ENCODE results near the gene ANKS1A.

Gene ANKS1A

DNA sequence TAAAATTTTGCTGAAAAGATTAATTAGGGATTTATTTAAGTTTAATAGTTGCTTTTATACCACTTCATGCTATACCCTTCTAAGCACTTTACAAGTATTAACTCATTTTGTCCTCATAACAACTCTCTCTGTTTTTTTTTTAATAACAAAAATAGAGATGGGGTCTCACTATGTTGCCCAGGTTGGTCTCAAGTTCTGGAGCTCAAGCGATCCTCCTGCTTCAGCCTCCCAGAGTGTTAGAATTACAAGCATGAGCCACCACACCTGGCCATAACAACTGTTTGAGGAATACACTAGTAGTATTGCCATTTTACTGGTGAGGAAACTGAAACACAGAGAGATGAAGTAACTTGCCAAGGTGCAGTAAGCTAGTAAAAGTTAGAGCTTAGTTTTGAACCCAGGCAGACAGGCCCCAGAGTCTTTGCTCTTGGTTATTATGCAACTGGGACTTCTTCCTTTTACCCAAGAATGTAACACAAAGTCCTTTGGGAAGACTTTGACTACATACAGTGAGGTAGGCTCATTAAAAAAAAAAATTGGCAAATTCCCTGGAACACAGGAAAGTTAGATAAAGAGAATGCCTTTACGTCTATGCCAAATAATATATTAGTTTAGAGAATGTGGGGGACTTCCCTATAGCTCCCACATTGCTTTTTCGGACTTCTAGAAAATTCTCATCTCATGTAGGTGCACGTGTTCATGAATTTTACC, 11.4 kb downstream of the ANKS1A start:
- no peak for TF ChIP-seq CEBPB (IDR thresholded peaks at IDR 0.05)

DNA sequence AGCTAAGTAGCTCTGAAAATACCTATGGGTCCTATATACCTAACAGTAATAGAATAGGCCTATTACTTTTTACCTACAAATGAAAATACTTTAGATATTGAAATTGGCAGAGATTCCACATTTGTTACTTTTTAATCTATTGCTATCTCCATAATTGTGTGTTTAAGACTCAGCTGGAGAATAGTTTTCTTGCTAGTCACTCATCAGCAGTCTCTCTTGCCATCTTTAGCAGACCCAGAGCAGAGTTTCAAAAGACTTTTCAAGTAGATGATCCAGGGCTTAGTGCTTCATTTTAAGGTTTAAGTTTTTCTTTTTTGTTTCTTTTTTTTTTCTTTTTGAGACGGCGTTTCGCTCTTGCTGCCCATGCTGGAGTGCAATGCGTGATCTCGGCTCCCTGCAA, 12.9 kb downstream of the ANKS1A start:
- no peak for TF ChIP-seq EP300 (IDR thresholded peaks at IDR 0.05; ENCODE audit: borderline replicate concordance)
- no peak for TF ChIP-seq TEAD4 (IDR thresholded peaks at IDR 0.05)
- TF ChIP-seq CEBPB (IDR thresholded peaks at IDR 0.05): no peak
- no peak for TF ChIP-seq NFIC (IDR thresholded peaks at IDR 0.05)
- no peak for TF ChIP-seq EGR1 (IDR thresholded peaks at IDR 0.05)
- no peak for TF ChIP-seq FOXM1 (IDR thresholded peaks at IDR 0.05; ENCODE audit: borderline replicate concordance, low read depth)
- TF ChIP-seq, protein P1, sequence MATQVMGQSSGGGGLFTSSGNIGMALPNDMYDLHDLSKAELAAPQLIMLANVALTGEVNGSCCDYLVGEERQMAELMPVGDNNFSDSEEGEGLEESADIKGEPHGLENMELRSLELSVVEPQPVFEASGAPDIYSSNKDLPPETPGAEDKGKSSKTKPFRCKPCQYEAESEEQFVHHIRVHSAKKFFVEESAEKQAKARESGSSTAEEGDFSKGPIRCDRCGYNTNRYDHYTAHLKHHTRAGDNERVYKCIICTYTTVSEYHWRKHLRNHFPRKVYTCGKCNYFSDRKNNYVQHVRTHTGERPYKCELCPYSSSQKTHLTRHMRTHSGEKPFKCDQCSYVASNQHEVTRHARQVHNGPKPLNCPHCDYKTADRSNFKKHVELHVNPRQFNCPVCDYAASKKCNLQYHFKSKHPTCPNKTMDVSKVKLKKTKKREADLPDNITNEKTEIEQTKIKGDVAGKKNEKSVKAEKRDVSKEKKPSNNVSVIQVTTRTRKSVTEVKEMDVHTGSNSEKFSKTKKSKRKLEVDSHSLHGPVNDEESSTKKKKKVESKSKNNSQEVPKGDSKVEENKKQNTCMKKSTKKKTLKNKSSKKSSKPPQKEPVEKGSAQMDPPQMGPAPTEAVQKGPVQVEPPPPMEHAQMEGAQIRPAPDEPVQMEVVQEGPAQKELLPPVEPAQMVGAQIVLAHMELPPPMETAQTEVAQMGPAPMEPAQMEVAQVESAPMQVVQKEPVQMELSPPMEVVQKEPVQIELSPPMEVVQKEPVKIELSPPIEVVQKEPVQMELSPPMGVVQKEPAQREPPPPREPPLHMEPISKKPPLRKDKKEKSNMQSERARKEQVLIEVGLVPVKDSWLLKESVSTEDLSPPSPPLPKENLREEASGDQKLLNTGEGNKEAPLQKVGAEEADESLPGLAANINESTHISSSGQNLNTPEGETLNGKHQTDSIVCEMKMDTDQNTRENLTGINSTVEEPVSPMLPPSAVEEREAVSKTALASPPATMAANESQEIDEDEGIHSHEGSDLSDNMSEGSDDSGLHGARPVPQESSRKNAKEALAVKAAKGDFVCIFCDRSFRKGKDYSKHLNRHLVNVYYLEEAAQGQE (IDR thresholded peaks at IDR 0.05; ENCODE audit: low read depth): no peak
- TF ChIP-seq YY1 (IDR thresholded peaks at IDR 0.05; ENCODE audit: low read depth): no peak
- TF ChIP-seq, protein P2, sequence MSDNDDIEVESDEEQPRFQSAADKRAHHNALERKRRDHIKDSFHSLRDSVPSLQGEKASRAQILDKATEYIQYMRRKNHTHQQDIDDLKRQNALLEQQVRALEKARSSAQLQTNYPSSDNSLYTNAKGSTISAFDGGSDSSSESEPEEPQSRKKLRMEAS (IDR thresholded peaks at IDR 0.05): no peak
- TF ChIP-seq RAD21 (IDR thresholded peaks at IDR 0.05; ENCODE audit: low read depth): no peak
- no peak for TF ChIP-seq ZBTB7A (IDR thresholded peaks at IDR 0.05; ENCODE audit: low read depth)
- TF ChIP-seq TCF12 (IDR thresholded peaks at IDR 0.05; ENCODE audit: low read depth): no peak

DNA sequence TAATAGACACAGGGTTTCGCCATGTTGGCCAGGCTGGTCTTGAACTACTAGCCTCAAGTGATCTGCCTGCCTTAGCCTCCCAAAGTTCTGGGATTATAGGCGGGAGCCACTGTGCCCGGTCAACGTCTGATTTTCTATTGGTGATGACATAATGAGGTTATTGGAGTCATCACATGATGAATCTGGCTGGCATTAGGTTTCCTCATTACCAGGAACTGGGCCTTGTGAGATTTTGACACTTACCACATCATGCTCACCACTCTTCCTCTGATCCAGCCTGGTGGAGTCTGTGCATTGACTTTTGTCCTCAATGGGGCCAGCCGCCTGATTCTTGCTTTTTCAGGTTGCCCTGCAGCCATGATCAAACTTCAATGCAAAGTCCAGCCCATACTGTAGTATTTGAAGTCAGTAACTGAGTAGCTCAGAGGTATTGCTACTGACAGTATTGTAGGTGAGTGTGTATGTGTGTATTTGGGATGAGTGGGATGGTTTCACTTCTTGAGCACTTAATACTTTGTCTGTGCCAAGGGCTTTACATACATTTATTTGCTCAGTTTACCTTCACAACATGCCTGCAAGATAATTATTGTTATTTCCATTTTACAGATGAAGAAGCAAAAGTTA, 16.0 kb downstream of the ANKS1A start:
- no peak for TF ChIP-seq EGR1 (IDR thresholded peaks at IDR 0.05)
- TF ChIP-seq CEBPB (IDR thresholded peaks at IDR 0.05): no peak

DNA sequence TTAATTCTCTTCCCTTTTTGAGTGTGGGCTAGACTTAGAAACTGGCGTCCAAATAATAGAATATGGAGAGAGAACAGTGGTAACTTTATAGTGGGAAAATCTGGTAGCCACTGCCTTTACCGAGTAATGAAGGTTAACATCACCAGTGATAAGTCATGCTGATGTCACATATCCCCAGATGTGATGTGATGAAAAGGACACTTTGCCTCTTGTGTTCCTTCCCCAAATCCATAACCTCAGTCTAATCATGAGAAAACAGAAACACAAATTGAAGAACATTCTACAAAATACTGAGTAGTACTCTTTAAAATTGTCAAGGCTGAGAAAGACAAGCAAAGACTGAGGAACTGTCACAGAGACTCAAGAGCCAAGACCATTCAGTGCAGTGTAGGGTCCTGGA, 17.8 kb downstream of the ANKS1A start:
- no peak for TF ChIP-seq NFIC (IDR thresholded peaks at IDR 0.05)
- no peak for TF ChIP-seq TEAD4 (IDR thresholded peaks at IDR 0.05)
- TF ChIP-seq CEBPB (IDR thresholded peaks at IDR 0.05): no peak
- no peak for TF ChIP-seq TCF12 (IDR thresholded peaks at IDR 0.05; ENCODE audit: low read depth)
- TF ChIP-seq ZBTB7A (IDR thresholded peaks at IDR 0.05; ENCODE audit: low read depth): no peak
- TF ChIP-seq, protein P1 (IDR thresholded peaks at IDR 0.05; ENCODE audit: low read depth): no peak

DNA sequence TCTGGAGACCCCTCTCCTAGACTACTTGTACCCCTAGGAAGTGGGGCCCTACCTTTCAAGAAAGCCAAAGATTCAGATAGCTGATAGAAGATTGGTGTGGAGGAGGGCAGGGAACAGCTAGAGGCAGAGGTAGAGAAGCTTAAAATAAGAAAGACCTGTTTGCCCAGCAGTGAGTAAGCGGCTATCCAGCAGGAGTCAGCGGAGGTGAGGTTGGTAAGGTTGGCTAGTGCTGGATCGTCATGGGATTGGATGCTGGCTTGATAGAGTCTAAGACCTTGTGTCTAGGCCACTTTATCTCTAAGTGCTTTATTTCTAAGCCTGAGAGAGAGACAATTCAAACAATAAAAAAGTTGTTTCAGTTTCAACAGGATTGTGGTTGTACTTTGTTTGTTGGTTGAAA, 19.1 kb downstream of the ANKS1A start:
- no peak for TF ChIP-seq EP300 (IDR thresholded peaks at IDR 0.05; ENCODE audit: borderline replicate concordance)
- TF ChIP-seq NFIC (IDR thresholded peaks at IDR 0.05): no peak
- no peak for TF ChIP-seq TCF12 (IDR thresholded peaks at IDR 0.05; ENCODE audit: low read depth)
- TF ChIP-seq CEBPB (IDR thresholded peaks at IDR 0.05): no peak
- no peak for TF ChIP-seq TAF1 (IDR thresholded peaks at IDR 0.05; ENCODE audit: low read depth)
- TF ChIP-seq EGR1 (IDR thresholded peaks at IDR 0.05): no peak
- TF ChIP-seq, protein P2 (IDR thresholded peaks at IDR 0.05): no peak
- TF ChIP-seq FOXM1 (IDR thresholded peaks at IDR 0.05; ENCODE audit: borderline replicate concordance, low read depth): no peak
- no peak for TF ChIP-seq CREB1 (IDR thresholded peaks at IDR 0.05; ENCODE audit: low read depth)
- no peak for TF ChIP-seq TEAD4 (IDR thresholded peaks at IDR 0.05)
- TF ChIP-seq YY1 (IDR thresholded peaks at IDR 0.05; ENCODE audit: low read depth): no peak
- TF ChIP-seq, protein P3, sequence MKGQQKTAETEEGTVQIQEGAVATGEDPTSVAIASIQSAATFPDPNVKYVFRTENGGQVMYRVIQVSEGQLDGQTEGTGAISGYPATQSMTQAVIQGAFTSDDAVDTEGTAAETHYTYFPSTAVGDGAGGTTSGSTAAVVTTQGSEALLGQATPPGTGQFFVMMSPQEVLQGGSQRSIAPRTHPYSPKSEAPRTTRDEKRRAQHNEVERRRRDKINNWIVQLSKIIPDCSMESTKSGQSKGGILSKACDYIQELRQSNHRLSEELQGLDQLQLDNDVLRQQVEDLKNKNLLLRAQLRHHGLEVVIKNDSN (IDR thresholded peaks at IDR 0.05): no peak
- TF ChIP-seq, protein P1 (IDR thresholded peaks at IDR 0.05; ENCODE audit: low read depth): no peak
- no peak for TF ChIP-seq ZBTB7A (IDR thresholded peaks at IDR 0.05; ENCODE audit: low read depth)
